MM.1S (cell line): Measurements from ENCODE around the gene SS18.

Source experiments
- CTCF ChIP-seq: fragments of 300-600 bp; sonication (generic); IDR thresholded peaks from 2 replicates; pipeline ENCODE4 v1.5.1; 2016; ENCODE audit warnings: antibody characterized with exemption, low read length, mixed read lengths
- EZH2phosphoT487 ChIP-seq: fragments of 300-600 bp; sonication (generic); IDR thresholded peaks from 2 replicates; pipeline ENCODE4 v1.6.1; 2018; ENCODE audit warnings: antibody characterized with exemption, low read length

GRCh38 chr18:26036635-26037034 is 53.8 kb downstream of the SS18 start:
- no peak for TF ChIP-seq CTCF
- TF ChIP-seq EZH2phosphoT487, result no peak
